Esophagus squamous epithelium (tissue), 5 donors: Measurements from ENCODE around the gene CPLX4. TPM values are rescaled to one million over a fixed set of nuclear protein-coding genes. Genes with fewer than 3 reads are reported as not detected.

Experiments used
- DNase-seq: peaks from one replicate; lab custom pipeline; 2025; lab: John Stamatoyannopoulos, UW
- H3K27ac ChIP-seq, 4 donors: fragments of 200-600 bp; sonication (generic); one replicate each; pipeline ENCODE4 v1.5.1; 2016 to 2019; ENCODE audit warnings: mild to moderate bottlenecking in 1 of 4
- H3K27me3 ChIP-seq, 4 donors: fragments of 200-600 bp; sonication (generic); 1 replicate in 3 of 4; 2 replicates in 1 of 4; pipeline versions ENCODE4 v1.5.1 to v1.6.0; 2017 to 2021; ENCODE audit warnings: antibody characterized with exemption in 1 of 4
- H3K36me3 ChIP-seq, 3 donors: fragments of 200-600 bp; sonication (generic); one replicate each; pipeline ENCODE4 v1.5.1; 2016 to 2019
- H3K4me1 ChIP-seq, 3 donors: fragments of 200-600 bp; sonication (generic); one replicate each; pipeline ENCODE4 v1.5.1; 2017 to 2019
- H3K4me3 ChIP-seq, 4 donors: fragments of 200-600 bp; sonication (generic); 1 replicate in 3 of 4; 2 replicates in 1 of 4; pipeline ENCODE4 v1.5.1; 2016 to 2019; ENCODE audit warnings: mild to moderate bottlenecking in 2 of 4, moderate library complexity in 1 of 4
- H3K9me3 ChIP-seq, 3 donors: fragments of 200-600 bp; sonication (generic); one replicate each; pipeline ENCODE4 v1.5.1; 2016 to 2019
- CTCF ChIP-seq, 6 experiments: fragments of 450-650 bp in 4 of 6; fragments of 200-600 bp in 2 of 6; sonication (generic) in 2 of 6; IDR thresholded peaks; one replicate each; pipeline ENCODE4 v1.5.1; 2016 to 2019; ENCODE audit warnings: antibody characterized with exemption in 6 of 6, mild to moderate bottlenecking in 4 of 6, moderate library complexity in 4 of 6
- POLR2A ChIP-seq, 4 donors: fragments of 450-650 bp; IDR thresholded peaks; one replicate each; pipeline ENCODE4 v1.6.1; 2017; ENCODE audit warnings: antibody characterized with exemption in 4 of 4, mild to moderate bottlenecking in 4 of 4, moderate library complexity in 3 of 4
- whole genome bisulfite sequencing, 2 donors: methylation state at CpG; one replicate each; pipeline ENCODE4 v1.1.5; 2018; 5-methylcytosine and 5-hydroxymethylcytosine counted together
- intact Hi-C: fragments of 100-400 bp; cut with DNase I; formaldehyde crosslinking; loops from one replicate; pipeline ENCODE4 v1.15.0; 2022
- total RNA-seq, 4 donors: library from RNA; depleted of rRNA; stranded (reverse); fragments of >200 nt; gene quantifications; one replicate each; pipeline ENCODE4 v1.1.0, GENCODE V29; 2016
- donor health status: DM: yes; HTN: yes; CAD: no.

The CPLX4 gene
- total RNA-seq, 4 donors from 2014 or later: 0.31 TPM; not detected in 3

GRCh38 chr18:59303656-59304195 lies 14.7 kb downstream of the CPLX4 start:
- WGBS, 2 donors: 61 to 74% methylated on average over 5 to 8 of the region's 9 CpGs
- H3K4me1 ChIP-seq: peaks cover 0 to 8% (median 2%) of the 10 kb centered on the region in 3 donors
- H3K27ac ChIP-seq: no peak overlapping the region
- H3K9me3 ChIP-seq: no peaks in the 10 kb centered on the region
- no peak overlapping the region for H3K4me3 ChIP-seq
- TF ChIP-seq POLR2A (IDR thresholded peaks at IDR 0.05): no peak
- TF ChIP-seq CTCF (IDR thresholded peaks at IDR 0.05): no peak
- DNase-seq: no peak
- intact Hi-C loops: no loop called here
- H3K36me3 ChIP-seq: no peaks in the 10 kb centered on the region
- H3K27me3 ChIP-seq: peaks cover 0 to 70% (median 0%) of the 10 kb centered on the region in 4 donors

DNA sequence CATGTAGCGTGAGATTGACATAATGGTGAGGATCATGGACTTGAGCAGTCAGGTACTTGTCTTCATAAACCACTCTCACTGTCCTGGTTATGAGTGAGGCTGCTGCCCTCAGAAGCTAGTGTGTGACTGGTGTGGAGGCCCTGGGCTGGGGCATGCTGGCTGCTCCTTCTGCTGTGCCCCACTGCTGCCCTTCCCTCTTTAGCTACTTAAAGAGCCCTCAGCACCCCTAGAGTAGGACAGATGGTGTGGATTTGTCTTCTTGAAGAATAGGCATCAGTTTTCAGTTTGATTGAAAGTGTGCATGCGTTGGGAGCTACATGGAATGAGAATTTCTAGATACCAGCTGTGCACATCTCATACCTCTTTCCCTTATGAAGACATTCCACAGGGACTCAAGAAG lies 15.4 kb downstream of the CPLX4 start:
- Histone ChIP-seq H3K4me3 (no peak overlapping the region), H3K36me3 (no peaks in the 10 kb centered on the region), H3K27ac (no peak overlapping the region), H3K4me1 (peaks cover 0 to 1% (median 0%) of the 10 kb centered on the region in 3 donors), H3K27me3 (peaks cover 0 to 64% (median 0%) of the 10 kb centered on the region in 4 donors), H3K9me3 (no peaks in the 10 kb centered on the region)
- 80 to 88% methylated on average over 2 of the region's 2 CpGs for WGBS, 2 donors
- TF ChIP-seq CTCF (IDR thresholded peaks at IDR 0.05) (no peak), POLR2A (IDR thresholded peaks at IDR 0.05) (no peak)
- no peak for DNase-seq
- intact Hi-C loops: no loop called here

DNA sequence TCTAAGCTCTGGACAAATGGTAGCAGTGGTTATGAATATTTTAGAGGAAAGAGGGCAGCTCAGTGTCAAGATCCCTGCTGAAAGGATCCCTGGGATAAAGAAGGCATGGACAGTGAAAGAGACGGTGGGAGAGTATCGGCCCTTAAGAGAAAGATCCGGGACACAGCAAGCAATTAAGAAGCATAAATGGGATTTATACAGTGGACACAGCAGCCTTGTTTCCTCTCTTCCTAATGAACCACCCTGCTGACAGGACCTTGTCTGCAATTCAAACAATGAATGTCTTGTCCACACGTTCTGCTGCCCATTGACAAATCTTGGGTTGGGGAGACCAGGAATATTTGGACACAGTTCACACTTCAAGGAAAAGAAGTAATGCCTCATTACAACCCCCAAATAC lies 16.5 kb downstream of the CPLX4 start:
- TF ChIP-seq POLR2A (IDR thresholded peaks at IDR 0.05): no peak
- TF ChIP-seq CTCF (IDR thresholded peaks at IDR 0.05): no peak
- WGBS, 2 donors: 74 to 77% methylated on average over 4 of the region's 4 CpGs
- H3K4me1 ChIP-seq: no peaks in the 10 kb centered on the region
- H3K27me3 ChIP-seq: peaks cover 0 to 54% (median 0%) of the 10 kb centered on the region in 4 donors
- H3K9me3 ChIP-seq: no peaks in the 10 kb centered on the region
- intact Hi-C loops: no loop called here
- H3K36me3 ChIP-seq: no peaks in the 10 kb centered on the region
- no peak overlapping the region for H3K4me3 ChIP-seq
- no peak overlapping the region for H3K27ac ChIP-seq
- DNase-seq: no peak

DNA sequence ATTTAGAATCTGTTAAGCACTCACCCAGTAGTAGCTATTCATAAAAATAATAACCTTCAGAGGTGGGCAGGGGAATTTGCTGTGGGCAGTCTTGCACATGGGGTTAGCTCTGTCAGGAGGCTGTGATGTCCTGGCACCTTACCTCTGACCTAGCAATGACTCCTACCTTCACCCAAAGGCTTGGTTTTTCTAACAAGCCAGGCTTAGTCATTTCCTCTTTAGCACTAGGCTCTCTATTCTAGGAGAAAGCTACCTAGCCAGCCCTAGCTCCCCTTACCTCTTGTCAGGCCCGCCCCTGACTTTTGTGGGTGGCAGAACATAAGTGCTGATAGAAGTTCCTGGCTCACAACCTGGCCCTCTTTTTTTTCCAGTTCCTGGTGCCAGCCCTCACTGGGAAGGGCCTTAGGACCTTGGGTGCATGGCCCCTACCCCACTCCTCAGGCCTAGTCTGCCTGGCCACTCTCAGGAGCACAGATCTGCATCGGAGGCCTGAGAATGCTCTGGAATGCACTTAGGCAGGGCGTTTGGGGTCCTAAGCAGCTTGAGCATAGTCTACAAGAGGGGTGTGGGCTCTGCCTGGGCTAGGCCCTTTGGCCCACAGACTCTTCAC lies 17.7 kb downstream of the CPLX4 start:
- H3K36me3 ChIP-seq: no peaks in the 10 kb centered on the region
- TF ChIP-seq POLR2A (IDR thresholded peaks at IDR 0.05): no peak
- H3K9me3 ChIP-seq: no peaks in the 10 kb centered on the region
- no peak overlapping the region for H3K27ac ChIP-seq
- WGBS, 2 donors: 47% methylated on average over 2 of the region's 3 CpGs; no CpG with 5 or more reads in 1 of the 2 donors
- H3K4me3 ChIP-seq: no peak overlapping the region
- no peak for DNase-seq
- H3K27me3 ChIP-seq: peaks cover 0 to 49% (median 0%) of the 10 kb centered on the region in 4 donors
- intact Hi-C loops: no loop called here
- H3K4me1 ChIP-seq: no peaks in the 10 kb centered on the region

- peaks cover 0 to 46% (median 0%) of the 10 kb centered on the region in 4 donors for H3K27me3 ChIP-seq
- H3K9me3 ChIP-seq: no peaks in the 10 kb centered on the region
- H3K4me3 ChIP-seq: no peak overlapping the region
- no peak for TF ChIP-seq POLR2A (IDR thresholded peaks at IDR 0.05)
- TF ChIP-seq CTCF (IDR thresholded peaks at IDR 0.05): no peak
- H3K36me3 ChIP-seq: no peaks in the 10 kb centered on the region
- 67 to 70% methylated on average over 4 to 7 of the region's 8 CpGs for WGBS, 2 donors
- intact Hi-C loops: no loop called here
- no peak overlapping the region for H3K27ac ChIP-seq
- H3K4me1 ChIP-seq: no peaks in the 10 kb centered on the region
- DNase-seq: no peak
Observed at GRCh38 chr18:59298871-59299270, 19.6 kb downstream of the CPLX4 start.
